Activated CD4-positive, alpha-beta T cell treated with anti-CD3 and anti-CD28 coated beads for 1 hour (primary cell): Measurements from ENCODE around the gene CCM2.
"Not testable (repeated sequence)": the region's sequence is repeated elsewhere in the genome, so short reads cannot be mapped to it uniquely, and the experiment has no call there.

Source experiments
- DNase-seq: peaks from one replicate; pipeline ENCODE4 v3.0.0-alpha.2; 2020

The CCM2 gene

GRCh38 chr7:45007106-45007505 lies 7.1 kb downstream of the CCM2 start:
- DNase-seq: no peak

- DNase-seq: no peak
These were observed 7.7 kb downstream of the CCM2 start for GRCh38 chr7:45007571-45008328.

GRCh38 chr7:45013465-45013967 lies 13.5 kb downstream of the CCM2 start:
- no peak for DNase-seq

DNA sequence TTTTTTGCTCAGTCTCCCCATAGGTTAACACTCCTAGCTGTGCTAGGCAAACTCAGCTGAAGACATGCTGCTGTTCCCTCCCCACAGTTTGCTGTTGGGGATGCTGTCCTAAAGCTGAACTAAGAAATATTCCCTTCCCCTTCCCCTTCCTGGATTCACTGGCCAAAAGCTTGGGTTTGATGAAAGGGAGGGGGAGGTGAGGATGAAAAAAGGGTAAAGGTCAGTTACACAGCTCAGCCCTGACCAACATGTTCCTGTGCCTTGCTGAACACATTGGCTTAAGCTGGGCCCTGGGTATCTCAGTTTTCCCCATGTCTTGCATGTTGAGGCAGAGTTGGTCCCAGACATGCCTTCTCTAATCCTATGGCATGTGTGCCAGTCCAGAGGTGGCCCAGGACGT lies 15.3 kb downstream of the CCM2 start:
- DNase-seq: no peak

DNA sequence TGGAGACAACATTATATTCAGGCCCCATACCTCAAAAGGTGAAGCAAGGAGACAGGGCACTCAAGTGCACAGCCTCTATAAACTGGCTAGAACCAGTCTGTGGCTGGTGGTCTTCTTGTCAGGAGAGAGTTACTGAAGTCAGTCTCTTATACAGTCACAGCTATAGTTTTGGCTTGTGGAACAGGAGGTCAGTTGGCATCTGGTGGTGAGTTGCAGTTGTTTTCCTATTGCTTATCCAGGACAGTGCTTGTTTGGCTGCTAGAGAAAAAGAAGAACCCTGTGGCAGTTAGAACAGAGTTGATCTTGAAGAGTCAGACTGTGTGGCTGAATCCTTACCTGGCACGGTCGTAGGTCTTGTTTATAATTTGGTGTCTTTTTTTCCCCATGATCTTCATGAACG lies 17.3 kb downstream of the CCM2 start:
- no peak for DNase-seq

DNA sequence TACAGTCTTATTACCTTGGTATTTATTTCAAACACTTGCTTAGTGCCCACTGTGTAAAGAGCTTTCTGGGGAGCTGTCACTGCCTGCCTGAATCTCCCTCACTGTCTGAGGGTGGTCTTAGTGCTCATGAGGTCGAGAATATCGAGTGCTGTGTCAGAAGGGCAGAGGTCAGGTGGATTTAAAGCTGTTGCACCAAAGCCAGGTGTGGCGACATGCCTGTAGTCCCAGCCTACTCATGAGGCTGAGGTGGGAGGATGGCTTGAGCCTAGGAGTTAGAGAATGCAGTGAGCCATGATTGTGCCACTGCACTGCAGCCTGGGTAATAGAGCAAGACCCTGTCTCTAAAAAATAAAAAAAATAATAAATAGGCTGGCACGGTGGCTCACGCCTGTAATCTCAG lies 20.9 kb downstream of the CCM2 start:
- no peak for DNase-seq

- DNase-seq: no peak
These were observed 21.7 kb downstream of the CCM2 start for GRCh38 chr7:45021604-45022296.

GRCh38 chr7:45024126-45024744 lies 24.2 kb downstream of the CCM2 start:
- DNase-seq: no peak

DNA sequence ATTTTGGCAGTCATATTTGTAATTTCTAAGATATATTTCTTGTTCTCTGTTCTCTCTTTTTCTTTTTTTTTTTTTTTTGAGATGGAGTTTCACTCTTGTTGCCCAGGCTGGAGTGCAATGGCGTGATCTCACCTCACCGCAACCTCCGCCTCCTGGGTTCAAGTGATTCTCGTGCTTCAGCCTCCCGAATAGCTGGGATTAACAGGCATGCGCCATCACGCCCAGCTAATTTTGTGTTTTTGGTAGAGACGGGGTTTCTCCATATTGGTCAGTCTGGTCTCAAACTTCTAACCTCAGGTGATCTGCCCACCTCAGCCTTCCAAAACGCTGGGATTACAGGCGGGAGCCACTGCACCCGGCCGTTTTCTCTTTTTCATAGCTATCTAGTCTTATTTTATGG lies 25.5 kb downstream of the CCM2 start:
- DNase-seq: not testable (repeated sequence)

GRCh38 chr7:45026013-45026412 lies 26.0 kb downstream of the CCM2 start:
- no peak for DNase-seq

DNA sequence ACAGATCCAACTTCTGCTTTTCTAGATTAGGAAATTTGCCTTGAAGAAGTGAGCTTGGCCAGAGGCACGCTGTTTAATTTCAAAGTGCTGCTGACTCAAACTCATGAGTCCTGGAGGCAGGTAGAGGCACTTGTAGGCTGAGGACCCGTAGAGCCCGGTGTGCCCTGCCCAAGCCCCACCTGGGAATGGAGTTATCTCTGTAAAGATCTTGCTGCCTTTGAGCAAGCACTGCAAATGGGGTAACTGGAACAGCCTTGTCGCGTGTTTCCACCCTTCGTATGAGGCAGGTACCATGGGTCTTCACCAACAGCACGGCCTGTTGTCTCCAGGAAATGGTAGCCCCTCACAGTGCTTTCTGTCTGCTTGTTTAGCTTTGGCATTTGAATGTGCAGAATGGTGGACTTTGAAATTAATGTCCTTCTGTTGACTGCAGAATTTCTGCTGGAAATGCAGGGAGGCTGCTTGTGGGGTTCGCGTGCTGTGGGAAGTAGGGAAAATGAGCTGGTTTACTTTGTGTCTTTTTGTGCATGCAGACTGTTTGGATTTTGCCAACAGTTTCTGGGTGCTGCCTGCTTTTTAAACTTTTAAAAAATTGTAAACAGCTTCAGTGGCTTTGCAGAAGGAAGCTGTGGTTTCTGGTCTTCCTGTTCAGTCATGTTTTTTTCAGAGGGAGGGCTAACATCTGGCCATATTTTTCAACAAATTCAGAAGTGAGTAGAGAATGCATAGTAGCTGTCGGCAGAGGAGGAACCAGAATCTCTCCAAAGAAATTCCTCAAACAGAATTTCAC lies 27.2 kb downstream of the CCM2 start:
- no peak for DNase-seq

DNA sequence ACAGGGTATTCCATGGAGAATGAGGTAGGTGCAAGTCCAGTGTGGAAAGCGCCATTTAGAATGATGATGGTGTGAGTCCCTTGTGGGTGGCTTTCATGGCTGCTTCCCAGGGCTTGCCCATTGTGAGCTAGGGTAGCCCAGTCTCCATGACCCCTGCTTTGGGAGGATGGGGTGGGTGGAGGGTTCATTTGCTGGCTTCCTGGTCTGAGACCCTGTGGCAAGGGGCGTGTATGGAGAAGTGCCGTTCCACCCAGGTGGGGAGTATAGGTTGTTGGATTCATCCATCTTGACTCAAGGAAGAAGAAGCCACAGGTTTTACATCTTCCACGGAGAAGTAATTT lies 27.7 kb downstream of the CCM2 start:
- no peak for DNase-seq

- DNase-seq: no peak
These were observed 28.3 kb downstream of the CCM2 start for GRCh38 chr7:45028138-45028919.

DNA sequence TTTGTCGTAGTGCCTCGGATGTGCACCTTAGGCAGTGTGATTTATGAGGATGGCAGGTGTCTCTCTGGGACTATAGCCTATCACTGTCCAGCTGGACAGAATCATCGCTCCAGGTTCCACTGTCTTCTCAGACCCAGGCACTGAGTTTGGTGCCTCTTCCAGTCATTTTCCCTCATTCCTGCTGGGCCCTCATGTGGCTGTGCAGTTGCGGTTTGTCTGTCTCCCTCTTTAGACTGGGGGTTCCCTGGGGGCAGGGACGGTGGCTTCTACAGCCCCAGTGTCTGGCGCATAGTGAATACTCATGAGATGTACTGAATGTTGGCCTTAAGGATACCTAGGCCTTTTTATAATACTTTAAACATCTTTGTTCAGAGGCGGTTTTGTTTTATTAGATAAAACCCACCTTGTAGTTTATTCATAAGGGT lies 28.9 kb downstream of the CCM2 start:
- DNase-seq: no peak

DNA sequence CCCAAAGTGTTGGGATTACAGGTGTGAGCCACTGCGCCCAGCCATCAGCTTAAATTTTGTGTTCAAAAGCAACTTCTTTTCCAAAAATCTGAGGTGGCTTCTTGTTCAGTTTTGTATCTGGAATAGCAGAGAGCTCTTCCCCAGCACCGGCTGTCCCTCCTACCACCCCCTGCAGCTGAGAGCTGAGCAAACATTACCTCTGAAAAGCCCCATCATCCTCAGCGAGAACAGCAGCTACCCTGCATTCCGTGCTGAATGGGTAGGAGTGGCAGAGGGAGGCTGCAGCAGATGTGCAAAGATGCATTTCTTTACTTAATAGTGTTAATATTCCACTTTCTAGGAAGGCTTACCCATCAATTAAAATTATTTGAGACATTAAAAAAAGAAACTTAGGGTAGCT lies 31.8 kb downstream of the CCM2 start:
- no peak for DNase-seq

DNA sequence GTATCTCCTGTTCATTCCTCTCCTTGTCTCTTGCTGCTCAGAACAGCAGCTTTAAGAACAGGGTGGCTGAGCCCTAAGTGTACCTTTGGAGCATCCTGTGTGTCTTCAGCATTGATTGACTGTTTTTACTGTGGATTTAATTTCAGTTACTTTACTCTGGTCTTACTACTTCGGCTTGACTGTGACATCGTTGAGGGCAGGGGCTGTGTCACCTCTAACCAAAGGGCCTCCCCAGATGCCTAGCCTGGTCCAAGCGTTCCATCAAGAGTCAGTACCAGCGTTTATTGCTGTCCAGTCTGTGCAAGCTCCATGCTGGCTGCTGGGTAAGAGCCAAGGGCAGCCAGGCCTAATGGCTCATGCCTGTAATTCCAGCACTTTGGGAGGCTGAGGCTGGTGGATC lies 32.4 kb downstream of the CCM2 start:
- DNase-seq: no peak

- DNase-seq: no peak
These were observed 33.4 kb downstream of the CCM2 start for GRCh38 chr7:45033261-45033930.

- DNase-seq: no peak
These were observed 33.9 kb downstream of the CCM2 start for GRCh38 chr7:45033931-45034290.

GRCh38 chr7:45034710-45035109 lies 34.7 kb downstream of the CCM2 start:
- DNase-seq: not testable (repeated sequence)

DNA sequence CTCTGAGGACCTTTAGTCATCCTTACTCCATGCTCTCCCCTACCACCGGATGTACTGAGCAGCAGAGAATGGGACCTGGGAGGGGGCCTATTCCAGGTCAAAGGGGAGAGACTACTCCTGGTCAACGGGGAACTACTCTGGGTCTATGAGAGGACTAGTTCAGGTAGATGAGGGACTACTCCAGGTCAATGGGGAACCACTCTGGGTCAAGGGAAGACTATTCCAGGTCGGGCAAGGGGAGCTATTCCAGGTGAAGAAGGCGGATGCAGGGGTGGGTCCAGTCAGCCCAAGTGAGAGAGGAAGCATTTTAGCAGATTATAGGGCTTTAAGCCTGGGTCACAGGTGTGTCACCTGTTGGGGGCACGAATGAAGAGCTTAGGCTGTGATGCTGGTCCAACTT lies 35.4 kb downstream of the CCM2 start:
- DNase-seq: no peak

DNA sequence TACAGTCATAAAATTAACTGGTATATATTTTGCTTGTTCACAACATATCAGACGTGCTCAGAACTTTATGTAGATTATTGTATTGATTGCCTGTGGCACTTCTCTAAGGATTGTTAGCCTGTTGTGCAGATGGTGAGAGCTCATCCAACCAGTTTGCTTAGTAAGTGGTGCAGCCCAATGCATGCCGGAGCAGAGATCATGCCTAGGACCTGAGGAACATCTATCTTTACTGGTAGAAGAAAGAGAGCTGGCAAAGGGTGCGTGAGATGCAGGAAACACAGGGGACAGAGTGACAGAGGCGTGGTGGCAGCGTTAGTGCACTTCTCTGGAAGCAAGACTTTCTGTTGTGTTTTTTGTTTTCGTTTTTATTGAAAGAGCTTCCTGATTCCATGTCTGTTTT lies 35.9 kb downstream of the CCM2 start:
- DNase-seq: no peak

GRCh38 chr7:45036317-45036716 lies 36.3 kb downstream of the CCM2 start:
- DNase-seq: no peak
